ENCODE data around the gene SELENON. TPM values are rescaled to one million over a fixed set of nuclear protein-coding genes. Genes with fewer than 3 reads are reported as not detected.

The SELENON gene
- polyA plus RNA-seq, 3 donors, result 1.5 to 31.5 (median 3.5) TPM

GRCh38 chr1:25760122-25760719, 39.8 kb upstream of the SELENON start:
- Histone ChIP-seq H2AFZ (ENCODE audit: insufficient read depth, low read depth, low read length, poor library complexity, severe bottlenecking) (no peak overlapping the region), H4K20me1 (ENCODE audit: insufficient read depth, low read length) (no peaks in the 10 kb centered on the region), H3K27me3 (ENCODE audit: control insufficient read depth in 2 of 2, insufficient read depth in 2 of 2, low read length in 2 of 2) (no peaks in the 10 kb centered on the region), H3K4me2 (replicated peaks; ENCODE audit: extremely low read depth, low read length, poor library complexity, severe bottlenecking) (no peak overlapping the region), H3K4me3 (replicated peaks in 1 of 3; ENCODE audit: low read depth in 2 of 3, low read length in 3 of 3) (no peak overlapping the region), H3K9me3 (replicated peaks in 1 of 2; ENCODE audit: control insufficient read depth in 1 of 2, insufficient read depth in 1 of 2, low read length in 2 of 2) (no peaks in the 10 kb centered on the region), H3K27ac (ENCODE audit: low read depth in 1 of 2, low read length in 2 of 2) (no peak overlapping the region), H3K9ac (ENCODE audit: insufficient read depth, low read length, poor library complexity, severe bottlenecking) (no peak overlapping the region), H3K4me1 (ENCODE audit: control insufficient read depth in 1 of 2, insufficient read depth in 2 of 2, low read length in 2 of 2) (peaks cover 0 to 5% of the 10 kb centered on the region in 2 donors), H3K79me2 (ENCODE audit: insufficient read depth, low read length) (no peaks in the 10 kb centered on the region), H3K36me3 (replicated peaks in 1 of 2; ENCODE audit: control insufficient read depth in 1 of 2, insufficient read depth in 2 of 2, low read length in 2 of 2) (peaks cover 6 to 40% of the 10 kb centered on the region in 2 donors)
- intact Hi-C loops (cut with micrococcal nuclease), result no loop called here
- Mint-ChIP-seq H3K9me3 (no peaks in the 10 kb centered on the region), H3K27me3 (ENCODE audit: low read depth in 3 of 3) (peaks cover 0 to 2% (median 0%) of the 10 kb centered on the region in 3 donors), H3K27ac (no peak overlapping the region), H3K36me3 (peaks cover 25 to 36% of the 10 kb centered on the region in 2 donors), H3K4me1 (peaks cover 14% of the 10 kb centered on the region), H3K4me3 (no peak overlapping the region)
- WGBS (ENCODE audit: insufficient coverage), result 94% methylated on average over 7 of the region's 11 CpGs
- no peak for TF ChIP-seq CTCF (IDR thresholded peaks at IDR 0.05)
- DNase-seq, result no peak

GRCh38 chr1:25760871-25761270, 39.1 kb upstream of the SELENON start:
- Mint-ChIP-seq H3K36me3 (peaks cover 24 to 32% of the 10 kb centered on the region in 2 donors), H3K4me1 (peaks cover 12% of the 10 kb centered on the region), H3K4me3 (no peak overlapping the region), H3K27me3 (ENCODE audit: low read depth in 3 of 3) (peaks cover 0 to 2% (median 2%) of the 10 kb centered on the region in 3 donors), H3K27ac (no peak overlapping the region), H3K9me3 (no peaks in the 10 kb centered on the region)
- no peak overlapping the region for H3K27ac ChIP-seq (ENCODE audit: low read depth in 1 of 2, low read length in 2 of 2)
- WGBS (ENCODE audit: insufficient coverage), result 100% methylated on average over 2 of the region's 5 CpGs
- no peak overlapping the region for H3K4me3 ChIP-seq (replicated peaks in 1 of 3; ENCODE audit: low read depth in 2 of 3, low read length in 3 of 3)
- H3K9me3 ChIP-seq (replicated peaks in 1 of 2; ENCODE audit: control insufficient read depth in 1 of 2, insufficient read depth in 1 of 2, low read length in 2 of 2), result no peaks in the 10 kb centered on the region
- no peak overlapping the region for H2AFZ ChIP-seq (ENCODE audit: insufficient read depth, low read depth, low read length, poor library complexity, severe bottlenecking)
- TF ChIP-seq CTCF (IDR thresholded peaks at IDR 0.05), result no peak
- DNase-seq, result no peak
- intact Hi-C loops (cut with micrococcal nuclease), result no loop called here
- no peaks in the 10 kb centered on the region for H3K79me2 ChIP-seq (ENCODE audit: insufficient read depth, low read length)
- peaks cover 6 to 36% of the 10 kb centered on the region in 2 donors for H3K36me3 ChIP-seq (replicated peaks in 1 of 2; ENCODE audit: control insufficient read depth in 1 of 2, insufficient read depth in 2 of 2, low read length in 2 of 2)
- H3K4me1 ChIP-seq (ENCODE audit: control insufficient read depth in 1 of 2, insufficient read depth in 2 of 2, low read length in 2 of 2), result peaks cover 0 to 5% of the 10 kb centered on the region in 2 donors
- H3K4me2 ChIP-seq (replicated peaks; ENCODE audit: extremely low read depth, low read length, poor library complexity, severe bottlenecking), result no peak overlapping the region
- no peaks in the 10 kb centered on the region for H3K27me3 ChIP-seq (ENCODE audit: control insufficient read depth in 2 of 2, insufficient read depth in 2 of 2, low read length in 2 of 2)
- H4K20me1 ChIP-seq (ENCODE audit: insufficient read depth, low read length), result no peaks in the 10 kb centered on the region
- no peak overlapping the region for H3K9ac ChIP-seq (ENCODE audit: insufficient read depth, low read length, poor library complexity, severe bottlenecking)
